Astrocyte of the spinal cord (primary cell): ENCODE data around the gene CAMK2B.

Experiments used
- DNase-seq: peaks from one replicate; pipeline ENCODE4 v3.0.0; 2011; ENCODE audit warnings: low read depth, low spot score
- H3K4me3 ChIP-seq: 2 replicates; pipeline ENCODE4 v1.5.1; 2011; ENCODE audit warnings: low read depth, mild to moderate bottlenecking, low read length, moderate library complexity
- in situ Hi-C: cut with HindIII; loops from 2 replicates; pipeline ENCODE4 v1.10.0; 2017; ENCODE audit warnings: low sequenced_read_pairs
- TF ChIP-seq, protein P1 (sequence below): IDR thresholded peaks from 2 replicates; pipeline ENCODE4 v1.5.1; 2012; ENCODE audit warnings: low read depth, mild to moderate bottlenecking, low read length, inconsistent platforms

CAMK2B gene

DNA sequence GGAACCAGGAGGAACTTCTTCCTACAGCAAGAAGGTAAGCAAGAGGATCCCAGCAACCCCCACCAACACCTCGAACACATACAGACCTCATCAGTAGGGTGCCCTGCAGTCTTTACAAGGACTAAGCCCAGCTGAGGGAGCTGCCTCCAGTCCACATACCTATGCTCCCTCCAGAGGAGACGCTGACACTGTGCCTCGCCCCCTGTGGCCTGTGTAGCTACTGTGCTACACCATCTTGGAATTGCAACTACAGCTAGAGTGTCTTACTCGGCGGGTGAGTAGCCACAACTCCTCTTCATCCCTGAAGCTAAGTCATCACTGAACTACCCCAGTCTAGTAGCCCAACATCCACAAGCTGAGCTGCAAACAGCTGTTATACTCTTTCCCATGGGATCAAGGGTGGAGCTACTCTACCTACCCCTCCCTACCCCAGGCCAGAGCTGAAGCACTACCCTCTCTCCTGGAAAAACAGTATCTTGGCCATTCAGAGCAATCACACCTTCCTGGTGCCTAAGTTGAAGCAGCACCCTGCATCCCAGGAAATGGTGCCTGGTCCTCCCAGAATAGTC lies 42.2 kb upstream of the CAMK2B start:
- H3K4me3 ChIP-seq = no peak overlapping the region
- DNase-seq = no peak
- TF ChIP-seq, protein P1, sequence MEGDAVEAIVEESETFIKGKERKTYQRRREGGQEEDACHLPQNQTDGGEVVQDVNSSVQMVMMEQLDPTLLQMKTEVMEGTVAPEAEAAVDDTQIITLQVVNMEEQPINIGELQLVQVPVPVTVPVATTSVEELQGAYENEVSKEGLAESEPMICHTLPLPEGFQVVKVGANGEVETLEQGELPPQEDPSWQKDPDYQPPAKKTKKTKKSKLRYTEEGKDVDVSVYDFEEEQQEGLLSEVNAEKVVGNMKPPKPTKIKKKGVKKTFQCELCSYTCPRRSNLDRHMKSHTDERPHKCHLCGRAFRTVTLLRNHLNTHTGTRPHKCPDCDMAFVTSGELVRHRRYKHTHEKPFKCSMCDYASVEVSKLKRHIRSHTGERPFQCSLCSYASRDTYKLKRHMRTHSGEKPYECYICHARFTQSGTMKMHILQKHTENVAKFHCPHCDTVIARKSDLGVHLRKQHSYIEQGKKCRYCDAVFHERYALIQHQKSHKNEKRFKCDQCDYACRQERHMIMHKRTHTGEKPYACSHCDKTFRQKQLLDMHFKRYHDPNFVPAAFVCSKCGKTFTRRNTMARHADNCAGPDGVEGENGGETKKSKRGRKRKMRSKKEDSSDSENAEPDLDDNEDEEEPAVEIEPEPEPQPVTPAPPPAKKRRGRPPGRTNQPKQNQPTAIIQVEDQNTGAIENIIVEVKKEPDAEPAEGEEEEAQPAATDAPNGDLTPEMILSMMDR = no peak
- in situ Hi-C loops = no loop called here

GRCh38 chr7:44366986-44367385 lies 41.6 kb upstream of the CAMK2B start:
- TF ChIP-seq, protein P1 = no peak
- in situ Hi-C loops = no loop called here
- no peak overlapping the region for H3K4me3 ChIP-seq
- no peak for DNase-seq

DNA sequence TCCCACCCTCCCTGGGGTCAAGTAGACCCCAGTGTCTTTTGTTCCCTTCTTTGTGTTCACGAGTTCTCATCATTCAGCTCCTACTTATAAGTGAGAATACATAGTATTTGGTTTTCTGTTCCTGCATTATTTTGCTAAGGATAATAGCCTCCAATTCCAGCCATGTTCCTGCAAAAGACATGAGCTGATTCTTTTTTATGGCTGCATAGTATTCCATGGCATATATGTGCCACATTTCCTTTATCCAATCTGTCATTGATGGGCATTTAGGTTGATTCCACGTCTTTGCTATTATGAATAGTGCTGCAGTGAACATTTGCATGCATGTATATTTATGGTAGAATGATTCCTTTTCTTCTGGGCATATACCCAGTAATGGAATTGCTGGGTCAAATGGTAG lies 28.3 kb upstream of the CAMK2B start:
- no peak for DNase-seq
- no peak overlapping the region for H3K4me3 ChIP-seq
- in situ Hi-C loops = no loop called here
- TF ChIP-seq, protein P1 = no peak

- DNase-seq = no peak
- in situ Hi-C loops = no loop called here
- no peak overlapping the region for H3K4me3 ChIP-seq
- TF ChIP-seq, protein P1 = no peak
Measured at GRCh38 chr7:44348851-44349781, 23.7 kb upstream of the CAMK2B start.

DNA sequence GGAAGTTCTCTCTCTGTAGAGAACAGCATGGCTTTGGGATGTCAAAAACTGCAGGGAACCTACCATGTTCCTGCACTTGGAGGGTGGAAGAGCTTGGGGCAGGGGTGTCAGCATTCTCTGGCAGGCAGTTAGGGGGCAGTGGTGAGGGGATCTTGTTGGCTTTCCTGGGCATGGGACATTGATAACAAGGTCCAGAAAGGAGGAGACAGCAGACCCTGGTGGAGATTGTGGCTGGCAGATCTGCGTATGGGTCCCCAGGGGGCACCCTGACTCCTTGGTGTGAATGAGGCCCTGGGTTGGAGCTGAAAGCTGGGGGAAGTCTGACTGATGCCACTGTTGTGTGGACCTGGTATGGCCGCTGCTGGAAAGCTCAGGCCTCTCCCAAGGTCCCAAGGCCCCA lies 22.9 kb upstream of the CAMK2B start:
- in situ Hi-C loops = no loop called here
- TF ChIP-seq, protein P1 = peak; percentile 59
- peak; percentile 41 for DNase-seq
- H3K4me3 ChIP-seq = no peak overlapping the region

DNA sequence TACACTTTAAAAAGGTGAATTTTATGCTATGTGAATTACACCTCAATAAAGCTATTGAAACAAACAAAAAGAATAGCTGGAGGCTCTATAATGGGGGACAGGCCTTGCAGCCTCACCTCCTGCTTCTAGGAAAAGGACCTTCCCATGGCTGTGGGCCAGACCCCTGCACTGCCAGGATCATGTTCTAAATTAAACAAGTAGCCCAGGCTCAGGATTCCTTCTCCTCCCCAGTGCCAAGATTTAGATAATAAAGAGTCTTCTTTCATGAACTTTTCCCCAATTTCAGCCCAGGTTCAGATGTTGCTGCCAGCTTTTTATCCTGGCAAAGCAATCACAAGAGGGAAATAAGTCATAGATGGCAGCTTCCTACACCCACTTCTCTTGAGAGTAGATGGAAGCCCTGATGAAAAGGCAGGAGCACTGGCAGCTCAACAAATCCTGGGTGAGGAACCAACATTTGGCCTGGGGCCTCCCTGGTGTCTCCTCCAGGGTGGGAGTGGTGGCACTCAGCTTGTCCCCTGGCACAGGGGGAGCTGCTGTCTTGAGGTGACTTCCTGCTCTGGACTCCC lies 22.2 kb upstream of the CAMK2B start:
- TF ChIP-seq, protein P1 = no peak
- DNase-seq = no peak
- in situ Hi-C loops = no loop called here
- no peak overlapping the region for H3K4me3 ChIP-seq
